Trophoblast cell (in vitro differentiated cells and primary cell): ENCODE data around the gene ADA.

ENCODE experiments used
- DNase-seq, 2 donors: peaks; one replicate each; pipeline ENCODE4 v3.0.0-alpha.2; 2016
- H2AFZ ChIP-seq: 2 replicates; pipeline ENCODE4 v1.6.1; 2013; ENCODE audit warnings: low read length, moderate library complexity, mild to moderate bottlenecking; ENCODE audit not compliant: insufficient read depth, poor library complexity
- H2AK5ac ChIP-seq: 2 replicates; pipeline ENCODE4 v1.6.1; 2013; ENCODE audit warnings: mild to moderate bottlenecking, low read length
- H2BK120ac ChIP-seq: 2 replicates; pipeline ENCODE4 v1.6.1; 2013; ENCODE audit warnings: low read length, mild to moderate bottlenecking, moderate library complexity; ENCODE audit not compliant: insufficient read depth, poor library complexity
- H2BK12ac ChIP-seq: 2 replicates; pipeline ENCODE4 v1.6.1; 2013; ENCODE audit warnings: mild to moderate bottlenecking, low read length, moderate library complexity
- H2BK5ac ChIP-seq: 2 replicates; pipeline ENCODE4 v1.6.1; 2013; ENCODE audit warnings: low read length, low read depth, moderate library complexity, mild to moderate bottlenecking; ENCODE audit not compliant: poor library complexity
- H3K14ac ChIP-seq: 2 replicates; pipeline ENCODE4 v1.6.1; 2013; ENCODE audit warnings: mild to moderate bottlenecking, low read length
- H3K18ac ChIP-seq: 2 replicates; pipeline ENCODE4 v1.6.1; 2013; ENCODE audit warnings: mild to moderate bottlenecking, low read length
- H3K23ac ChIP-seq: 2 replicates; pipeline ENCODE4 v1.6.1; 2013; ENCODE audit warnings: low read length
- H3K27ac ChIP-seq: 2 replicates; pipeline ENCODE4 v1.5.1; 2013; ENCODE audit warnings: low read depth, mild to moderate bottlenecking, inconsistent platforms, low read length, moderate library complexity
- H3K27me3 ChIP-seq: 2 replicates; pipeline ENCODE4 v1.6.1; 2013; ENCODE audit warnings: inconsistent platforms, mild to moderate bottlenecking, low read length, moderate library complexity; ENCODE audit not compliant: insufficient read depth
- H3K36me3 ChIP-seq, 2 experiments: 1 replicate in 1 of 2; 2 replicates in 1 of 2; pipeline ENCODE4 v1.6.1; 2013; ENCODE audit warnings: low read length in 2 of 2, mild to moderate bottlenecking in 2 of 2, moderate library complexity in 1 of 2; ENCODE audit not compliant: insufficient read depth in 2 of 2, control insufficient read depth in 1 of 2
- H3K4ac ChIP-seq: 2 replicates; pipeline ENCODE4 v1.6.1; 2013; ENCODE audit warnings: low read depth, mild to moderate bottlenecking, low read length, moderate library complexity
- H3K4me1 ChIP-seq, 2 experiments: 1 replicate in 1 of 2; 2 replicates in 1 of 2; pipeline ENCODE4 v1.6.1; 2013; ENCODE audit warnings: low read length in 2 of 2, mild to moderate bottlenecking in 2 of 2, moderate library complexity in 1 of 2; ENCODE audit not compliant: insufficient read depth in 2 of 2, control insufficient read depth in 1 of 2
- H3K4me2 ChIP-seq: 2 replicates; pipeline ENCODE4 v1.6.1; 2013; ENCODE audit warnings: inconsistent platforms, mild to moderate bottlenecking, low read length, moderate library complexity
- H3K4me3 ChIP-seq: 2 replicates; pipeline ENCODE4 v1.5.1; 2013; ENCODE audit warnings: mild to moderate bottlenecking, low read depth, low read length, inconsistent platforms
- H3K79me1 ChIP-seq: one replicate; pipeline ENCODE4 v1.6.1; 2013; ENCODE audit warnings: low read length
- H3K79me2 ChIP-seq: 2 replicates; pipeline ENCODE4 v1.6.1; 2013; ENCODE audit warnings: low read length, mild to moderate bottlenecking; ENCODE audit not compliant: control insufficient read depth, insufficient read depth, poor library complexity
- H3K9ac ChIP-seq: 2 replicates; pipeline ENCODE4 v1.6.1; 2013; ENCODE audit warnings: mild to moderate bottlenecking, low read length
- H3K9me3 ChIP-seq: 2 replicates; pipeline ENCODE4 v1.6.1; 2013; ENCODE audit warnings: low read depth, mild to moderate bottlenecking, control low read depth, inconsistent platforms, low read length; ENCODE audit not compliant: insufficient read depth
- H4K12ac ChIP-seq: 2 replicates; pipeline ENCODE4 v1.6.1; 2013; ENCODE audit warnings: low read depth, mild to moderate bottlenecking, low read length, moderate library complexity
- H4K8ac ChIP-seq: 2 replicates; pipeline ENCODE4 v1.6.1; 2013; ENCODE audit warnings: low read depth, mild to moderate bottlenecking, low read length, moderate library complexity
- H4K91ac ChIP-seq: one replicate; pipeline ENCODE4 v1.6.1; 2013; ENCODE audit warnings: low read depth, mild to moderate bottlenecking, low read length, moderate library complexity
- WGBS: extraction: QIAGEN DNeasy Blood & Tissue Kit; methylation state at CpG from one replicate; pipeline ENCODE4 v1.1.7; 2013; ENCODE audit warnings: missing lambda C conversion rate; ENCODE audit not compliant: insufficient read length, insufficient coverage; ENCODE audit errors: extremely low coverage; 5-methylcytosine and 5-hydroxymethylcytosine counted together

ADA gene

GRCh38 chr20:44597930-44598329, 53.6 kb downstream of the ADA start:
- Histone ChIP-seq H3K79me1 (peaks cover 9% of the 10 kb centered on the region), H4K8ac (no peak overlapping the region), H3K4me2 (no peak overlapping the region), H2BK5ac (no peak overlapping the region), H3K36me3 (no peaks in the 10 kb centered on the region), H2BK120ac (no peak overlapping the region), H3K4ac (no peak overlapping the region), H4K12ac (no peak overlapping the region), H4K91ac (no peak overlapping the region), H3K14ac (no peak overlapping the region), H3K27me3 (no peaks in the 10 kb centered on the region), H3K18ac (no peak overlapping the region), H3K23ac (no peak overlapping the region), H3K27ac (no peak overlapping the region), H3K79me2 (no peaks in the 10 kb centered on the region), H3K4me1 (peaks cover 12 to 13% of the 10 kb centered on the region in 2 experiments), H2AK5ac (no peak overlapping the region), H3K4me3 (no peak overlapping the region), H3K9ac (no peak overlapping the region), H2AFZ (peak overlapping the region; percentile 39), H2BK12ac (no peak overlapping the region), H3K9me3 (peaks cover 1% of the 10 kb centered on the region)
- DNase-seq, result no peak
- no CpG with 5 or more reads among the region's 4 CpGs for WGBS

GRCh38 chr20:44597516-44597915, 54.0 kb downstream of the ADA start:
- Histone ChIP-seq H3K23ac (no peak overlapping the region), H4K12ac (no peak overlapping the region), H3K4me3 (no peak overlapping the region), H3K4ac (no peak overlapping the region), H2AFZ (no peak overlapping the region), H2AK5ac (no peak overlapping the region), H3K4me2 (no peak overlapping the region), H3K79me1 (peaks cover 9% of the 10 kb centered on the region), H2BK120ac (no peak overlapping the region), H3K27ac (no peak overlapping the region), H4K8ac (no peak overlapping the region), H3K27me3 (no peaks in the 10 kb centered on the region), H3K9me3 (peaks cover 1% of the 10 kb centered on the region), H3K14ac (no peak overlapping the region), H3K9ac (no peak overlapping the region), H2BK5ac (no peak overlapping the region), H3K36me3 (no peaks in the 10 kb centered on the region), H3K4me1 (peaks cover 12 to 13% of the 10 kb centered on the region in 2 experiments), H3K18ac (no peak overlapping the region), H3K79me2 (no peaks in the 10 kb centered on the region), H2BK12ac (no peak overlapping the region), H4K91ac (no peak overlapping the region)
- no peak for DNase-seq
- no CpG with 5 or more reads among the region's 4 CpGs for WGBS

- Histone ChIP-seq H2AFZ (no peak overlapping the region), H3K23ac (no peak overlapping the region), H3K79me2 (no peaks in the 10 kb centered on the region), H3K79me1 (peaks cover 9% of the 10 kb centered on the region), H2AK5ac (no peak overlapping the region), H2BK12ac (no peak overlapping the region), H4K8ac (no peak overlapping the region), H3K18ac (no peak overlapping the region), H3K4ac (no peak overlapping the region), H3K4me3 (no peak overlapping the region), H3K27me3 (no peaks in the 10 kb centered on the region), H3K14ac (no peak overlapping the region), H2BK5ac (no peak overlapping the region), H3K4me1 (peaks cover 11 to 12% of the 10 kb centered on the region in 2 experiments), H4K12ac (no peak overlapping the region), H2BK120ac (no peak overlapping the region), H3K4me2 (no peak overlapping the region), H3K9me3 (peaks cover 1% of the 10 kb centered on the region), H3K36me3 (no peaks in the 10 kb centered on the region), H4K91ac (no peak overlapping the region), H3K9ac (no peak overlapping the region), H3K27ac (no peak overlapping the region)
- DNase-seq, result no peak
- WGBS, result no CpG with 5 or more reads among the region's 3 CpGs
Measured at GRCh38 chr20:44596876-44597275, 54.6 kb downstream of the ADA start.

- no peak overlapping the region for H2AK5ac ChIP-seq
- no peak overlapping the region for H3K14ac ChIP-seq
- no peaks in the 10 kb centered on the region for H3K36me3 ChIP-seq
- no peak overlapping the region for H2BK12ac ChIP-seq
- no peak overlapping the region for H4K12ac ChIP-seq
- H3K18ac ChIP-seq, result no peak overlapping the region
- no peaks in the 10 kb centered on the region for H3K27me3 ChIP-seq
- no peaks in the 10 kb centered on the region for H3K79me2 ChIP-seq
- no peak overlapping the region for H4K91ac ChIP-seq
- no peak overlapping the region for H4K8ac ChIP-seq
- no peak overlapping the region for H3K27ac ChIP-seq
- no peak overlapping the region for H3K4me2 ChIP-seq
- peaks cover 7% of the 10 kb centered on the region for H3K79me1 ChIP-seq
- no peak overlapping the region for H3K4ac ChIP-seq
- no peak overlapping the region for H3K4me3 ChIP-seq
- H3K23ac ChIP-seq, result no peak overlapping the region
- peak; percentile 79 to 95 for DNase-seq
- peaks cover 1% of the 10 kb centered on the region for H3K9me3 ChIP-seq
- peaks cover 6% of the 10 kb centered on the region in 2 experiments for H3K4me1 ChIP-seq
- no peak overlapping the region for H2AFZ ChIP-seq
- no peak overlapping the region for H2BK120ac ChIP-seq
- no CpG with 5 or more reads among the region's 4 CpGs for WGBS
- no peak overlapping the region for H3K9ac ChIP-seq
- no peak overlapping the region for H2BK5ac ChIP-seq
Measured at GRCh38 chr20:44596010-44596409, 55.5 kb downstream of the ADA start.
